IPS-15b (cell line): ENCODE measurements around the gene CAP1.
"Not testable (repeated sequence)": the region's sequence is repeated elsewhere in the genome, so short reads cannot be mapped to it uniquely, and the experiment has no call there.

Experiments
- H3K27me3 ChIP-seq: one replicate; pipeline ENCODE4 v1.6.1; 2013; ENCODE audit warnings: low read length; ENCODE audit not compliant: control insufficient read depth, insufficient read depth
- H3K36me3 ChIP-seq: one replicate; pipeline ENCODE4 v1.6.1; 2013; ENCODE audit warnings: low read length; ENCODE audit not compliant: control insufficient read depth, insufficient read depth
- H3K4me1 ChIP-seq: one replicate; pipeline ENCODE4 v1.6.1; 2013; ENCODE audit warnings: mild to moderate bottlenecking, low read length; ENCODE audit not compliant: control insufficient read depth, insufficient read depth
- H3K4me3 ChIP-seq: one replicate; pipeline ENCODE4 v1.5.1; 2013; ENCODE audit warnings: low read depth, low read length
- H3K9ac ChIP-seq: one replicate; pipeline ENCODE4 v1.6.1; 2013; ENCODE audit warnings: low read depth, mild to moderate bottlenecking, low read length
- H3K9me3 ChIP-seq: one replicate; pipeline ENCODE4 v1.6.1; 2013; ENCODE audit warnings: mild to moderate bottlenecking, low read length; ENCODE audit not compliant: control insufficient read depth, insufficient read depth

The CAP1 gene

GRCh38 chr1:40067023-40067422 is 26.5 kb downstream of the CAP1 start:
- no peak overlapping the region for H3K4me3 ChIP-seq
- no peak overlapping the region for H3K9ac ChIP-seq
- H3K9me3 ChIP-seq: no peaks in the 10 kb centered on the region
- no peaks in the 10 kb centered on the region for H3K4me1 ChIP-seq
- no peaks in the 10 kb centered on the region for H3K27me3 ChIP-seq
- H3K36me3 ChIP-seq: peaks cover 55% of the 10 kb centered on the region

GRCh38 chr1:40067851-40068250 is 27.3 kb downstream of the CAP1 start:
- Histone ChIP-seq H3K4me3 (no peak overlapping the region), H3K27me3 (no peaks in the 10 kb centered on the region), H3K36me3 (peaks cover 54% of the 10 kb centered on the region), H3K9me3 (no peaks in the 10 kb centered on the region), H3K9ac (no peak overlapping the region), H3K4me1 (no peaks in the 10 kb centered on the region)

- H3K9me3 ChIP-seq: no peaks in the 10 kb centered on the region
- no peaks in the 10 kb centered on the region for H3K27me3 ChIP-seq
- no peak overlapping the region for H3K4me3 ChIP-seq
- no peak overlapping the region for H3K9ac ChIP-seq
- peaks cover 33% of the 10 kb centered on the region for H3K36me3 ChIP-seq
- H3K4me1 ChIP-seq: no peaks in the 10 kb centered on the region
These were observed 31.6 kb downstream of the CAP1 start for GRCh38 chr1:40072142-40072541.

- no peak overlapping the region for H3K9ac ChIP-seq
- H3K4me3 ChIP-seq: no peak overlapping the region
- H3K4me1 ChIP-seq: no peaks in the 10 kb centered on the region
- no peaks in the 10 kb centered on the region for H3K9me3 ChIP-seq
- H3K27me3 ChIP-seq: no peaks in the 10 kb centered on the region
- peaks cover 34% of the 10 kb centered on the region for H3K36me3 ChIP-seq
These were observed 32.5 kb downstream of the CAP1 start for GRCh38 chr1:40073062-40073461.

GRCh38 chr1:40075266-40075665 is 34.7 kb downstream of the CAP1 start:
- no peak overlapping the region for H3K9ac ChIP-seq
- peaks cover 29% of the 10 kb centered on the region for H3K36me3 ChIP-seq
- no peaks in the 10 kb centered on the region for H3K4me1 ChIP-seq
- H3K9me3 ChIP-seq: no peaks in the 10 kb centered on the region
- no peaks in the 10 kb centered on the region for H3K27me3 ChIP-seq
- H3K4me3 ChIP-seq: no peak overlapping the region

- Histone ChIP-seq H3K9ac (no peak overlapping the region), H3K36me3 (peaks cover 21% of the 10 kb centered on the region), H3K4me3 (no peak overlapping the region), H3K27me3 (no peaks in the 10 kb centered on the region), H3K4me1 (no peaks in the 10 kb centered on the region), H3K9me3 (no peaks in the 10 kb centered on the region)
These were observed 36.4 kb downstream of the CAP1 start for GRCh38 chr1:40076895-40077312.

GRCh38 chr1:40078512-40079333 is 38.2 kb downstream of the CAP1 start:
- no peaks in the 10 kb centered on the region for H3K27me3 ChIP-seq
- no peaks in the 10 kb centered on the region for H3K4me1 ChIP-seq
- no peak overlapping the region for H3K9ac ChIP-seq
- H3K4me3 ChIP-seq: no peak overlapping the region
- peaks cover 14% of the 10 kb centered on the region for H3K36me3 ChIP-seq
- no peaks in the 10 kb centered on the region for H3K9me3 ChIP-seq

- no peaks in the 10 kb centered on the region for H3K27me3 ChIP-seq
- H3K9ac ChIP-seq: no peak overlapping the region
- no peak overlapping the region for H3K4me3 ChIP-seq
- H3K36me3 ChIP-seq: peaks cover 14% of the 10 kb centered on the region
- no peaks in the 10 kb centered on the region for H3K9me3 ChIP-seq
- H3K4me1 ChIP-seq: no peaks in the 10 kb centered on the region
These were observed 39.4 kb downstream of the CAP1 start for GRCh38 chr1:40079774-40080400.

- Histone ChIP-seq H3K9ac (no peak overlapping the region), H3K4me1 (no peaks in the 10 kb centered on the region), H3K9me3 (no peaks in the 10 kb centered on the region), H3K36me3 (peaks cover 18% of the 10 kb centered on the region), H3K27me3 (no peaks in the 10 kb centered on the region), H3K4me3 (no peak overlapping the region)
These were observed 41.3 kb downstream of the CAP1 start for GRCh38 chr1:40081871-40082270.

- H3K9ac ChIP-seq: not testable (repeated sequence)
These were observed 44.2 kb downstream of the CAP1 start for GRCh38 chr1:40084750-40085149.

GRCh38 chr1:40090652-40091355 is 50.3 kb downstream of the CAP1 start:
- Histone ChIP-seq H3K27me3 (no peaks in the 10 kb centered on the region), H3K9me3 (no peaks in the 10 kb centered on the region), H3K4me3 (no peak overlapping the region), H3K4me1 (no peaks in the 10 kb centered on the region), H3K36me3 (peaks cover 11% of the 10 kb centered on the region), H3K9ac (no peak overlapping the region)

More at GRCh38 chr1:40084750-40085149, 44.2 kb downstream of the CAP1 start:
- H3K36me3 ChIP-seq: peaks cover 13% of the 10 kb centered on the region
- H3K4me1 ChIP-seq, H3K27me3 ChIP-seq, H3K9me3 ChIP-seq, H3K4me3 ChIP-seq: not testable (repeated sequence)
